Stimulated activated CD4-positive, alpha-beta T cell treated with anti-CD3 and anti-CD28 coated beads, Interleukin-4, amount 100 ng/mL, for 24 hours (primary cell): ENCODE data around the gene PRICKLE3.

Experiments
- DNase-seq: peaks from one replicate; pipeline ENCODE4 v3.0.0-alpha.2; 2020

The PRICKLE3 gene

DNA sequence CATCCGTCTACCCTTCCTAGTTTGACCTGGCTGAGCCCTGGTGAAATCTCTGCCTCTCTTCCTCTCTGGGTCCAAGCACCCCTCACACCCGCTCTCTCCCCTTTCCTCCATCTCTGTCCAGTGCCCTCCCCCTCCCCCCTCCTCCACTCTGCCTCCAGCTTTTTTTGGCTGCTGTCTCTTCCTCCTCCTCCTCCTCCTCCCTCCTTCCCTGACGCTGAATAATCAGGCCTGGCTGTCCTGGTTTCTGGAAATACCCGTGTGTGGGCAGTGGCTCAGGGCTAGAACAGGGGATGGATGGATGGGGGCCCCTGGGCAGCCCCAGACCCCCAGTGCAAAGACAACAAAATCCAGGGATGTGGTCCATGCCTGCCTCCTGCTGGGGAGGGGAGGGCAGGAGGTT lies 18.5 kb upstream of the PRICKLE3 start:
- no peak for DNase-seq

DNA sequence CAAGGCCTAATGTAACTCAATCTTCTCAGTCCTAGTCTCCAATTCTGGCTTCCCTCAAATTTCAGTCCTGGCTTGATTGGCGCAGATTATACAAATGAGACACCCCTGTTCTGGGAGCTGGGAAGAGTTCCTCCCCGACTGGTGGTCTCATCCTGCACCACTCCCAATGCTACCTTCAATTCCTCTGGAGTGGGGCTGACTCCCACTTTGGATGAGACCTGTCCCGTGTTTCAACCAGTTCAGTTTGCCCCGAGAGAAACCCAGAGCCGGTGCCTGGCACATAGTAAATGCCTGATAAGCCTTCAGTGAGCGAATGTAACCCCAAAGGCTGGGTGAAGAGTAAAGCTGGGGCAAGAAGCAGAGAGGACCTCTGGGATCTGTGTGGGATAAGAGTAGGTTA lies 17.8 kb upstream of the PRICKLE3 start:
- DNase-seq = no peak

DNA sequence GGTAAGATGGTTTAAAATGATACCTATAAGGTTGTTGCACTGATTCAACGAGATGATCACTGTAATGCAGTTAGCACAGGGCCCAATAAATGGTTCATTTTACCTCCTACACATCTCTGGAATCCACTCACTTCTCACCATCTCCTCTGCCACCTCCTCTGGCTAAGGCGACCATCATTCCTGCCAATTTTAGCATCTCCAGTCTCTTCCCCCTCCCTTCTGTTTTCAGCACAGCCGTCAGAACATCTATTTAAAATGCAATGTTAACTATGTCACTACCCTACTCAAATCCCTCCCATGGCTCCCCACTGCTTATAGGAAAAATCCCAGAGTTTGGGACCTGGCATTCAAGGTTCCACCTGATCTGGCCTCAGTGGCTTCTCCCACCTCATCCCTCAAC lies 17.4 kb upstream of the PRICKLE3 start:
- DNase-seq = no peak

DNA sequence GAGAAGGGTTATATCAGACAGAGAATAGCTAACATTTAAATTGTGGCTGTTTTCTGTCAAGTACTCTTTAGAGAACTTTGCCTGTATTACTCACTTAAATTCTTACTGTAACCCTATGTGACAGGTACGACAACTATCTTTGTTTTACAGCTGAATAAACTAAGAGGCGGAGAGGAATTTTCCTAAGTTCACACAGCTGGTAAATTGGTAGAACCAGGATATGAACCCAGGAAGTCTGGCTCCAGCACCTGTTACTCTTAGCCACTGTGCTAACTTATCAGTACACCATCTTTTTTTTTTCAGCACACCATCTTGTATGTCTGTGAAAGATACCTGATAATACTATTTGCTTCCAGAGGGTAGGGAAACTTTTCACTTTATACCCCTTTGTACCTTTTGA lies 15.8 kb upstream of the PRICKLE3 start:
- DNase-seq = no peak

DNA sequence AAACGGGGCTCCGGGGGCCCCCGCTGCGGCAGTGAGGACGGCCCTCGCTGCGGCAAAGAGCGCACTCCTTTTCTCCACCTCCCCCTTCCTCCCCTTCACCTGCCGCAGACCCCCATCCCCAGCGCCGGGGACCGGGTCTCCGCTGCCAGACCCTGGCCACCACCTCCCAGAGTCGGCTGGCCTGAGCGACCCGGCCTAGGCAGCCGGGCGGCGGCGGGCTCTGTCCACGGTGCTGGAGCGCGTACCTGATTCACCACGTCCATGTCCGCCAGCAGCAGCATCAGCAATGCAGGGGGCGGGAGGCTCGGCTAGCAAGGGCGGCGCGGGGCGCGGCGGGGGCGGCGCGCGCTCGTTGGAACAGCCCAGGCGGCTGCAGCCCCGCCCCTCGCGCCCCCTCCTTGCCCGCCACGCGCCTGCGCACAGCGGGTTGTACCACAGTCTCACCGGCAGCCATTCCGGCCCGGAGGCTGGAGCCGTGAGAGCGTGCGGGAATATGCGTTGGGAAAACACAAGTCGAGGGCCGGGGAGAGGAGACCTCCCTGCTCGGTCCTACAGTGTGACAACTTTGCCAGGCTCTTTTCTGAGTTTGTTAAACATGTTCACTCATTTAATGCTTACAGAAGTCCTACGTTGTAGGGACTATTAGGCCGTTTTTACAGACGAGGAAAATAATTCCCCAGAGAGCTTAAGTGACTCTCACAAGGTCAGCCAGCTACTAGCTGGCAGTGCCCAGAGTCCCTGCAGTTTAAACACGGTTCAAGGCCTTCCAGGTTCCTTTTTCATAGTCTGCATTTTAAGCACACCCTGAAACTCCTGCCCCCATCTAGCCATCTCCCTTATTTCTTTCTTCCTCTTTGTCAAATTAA lies 14.0 kb upstream of the PRICKLE3 start, which contains the start of gene SYP:
SYP (minus strand) TSS at position 288 of the 866 bp plus-strand sequence; CDS start at position 281, 7 bp downstream.
- peak; percentile 88 for DNase-seq

DNA sequence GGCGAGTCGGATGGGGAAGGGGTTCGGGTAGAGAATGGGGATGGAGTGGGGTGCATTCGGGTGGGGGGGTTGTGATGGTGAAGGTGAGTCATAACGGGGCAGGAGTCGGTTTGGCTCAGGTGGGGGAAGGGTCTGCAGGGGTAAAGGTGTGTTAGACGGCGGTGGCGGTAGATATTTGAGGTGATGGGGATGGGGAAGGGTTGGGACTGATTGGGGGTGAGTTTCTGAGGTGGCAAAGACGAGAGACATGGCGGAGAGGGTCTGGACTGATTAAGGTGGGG lies 13.1 kb upstream of the PRICKLE3 start:
- DNase-seq = no peak

DNA sequence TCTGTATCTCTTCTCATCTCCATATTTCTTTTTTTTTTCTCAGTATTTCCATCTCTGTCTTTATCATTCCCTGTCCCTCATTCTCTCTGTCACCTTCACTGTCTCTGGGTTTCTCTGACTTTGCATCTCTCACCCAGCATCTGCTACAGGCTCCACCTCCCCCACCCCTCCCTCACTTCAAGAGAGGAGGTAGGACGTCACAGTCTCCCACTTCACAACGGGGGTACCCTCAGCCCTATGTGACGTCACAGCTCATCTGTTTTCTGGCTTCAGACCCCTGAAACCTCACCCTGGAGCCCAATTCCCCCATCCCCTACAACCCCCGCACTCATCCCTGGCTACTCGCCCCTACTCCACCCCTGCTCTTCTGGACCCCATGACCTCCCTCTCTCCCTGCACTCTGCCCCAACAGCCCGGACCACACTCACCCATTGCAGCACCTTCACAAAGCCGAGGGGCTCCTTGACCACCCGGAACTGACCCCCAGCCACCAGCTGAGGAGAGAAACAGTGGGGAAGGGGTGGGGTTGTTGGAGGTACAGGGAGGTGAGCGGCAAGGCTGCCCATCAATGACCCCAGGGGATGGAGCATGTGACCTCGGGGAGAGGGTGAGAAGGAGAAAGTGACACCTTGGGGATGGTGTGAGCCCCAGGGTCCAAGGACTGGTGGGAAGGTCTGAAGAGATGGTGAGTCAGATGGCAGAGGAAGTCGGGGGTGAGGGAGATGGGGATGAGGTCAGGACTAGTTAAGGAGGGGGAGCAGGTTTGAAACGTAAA lies 12.6 kb upstream of the PRICKLE3 start:
- no peak for DNase-seq

DNA sequence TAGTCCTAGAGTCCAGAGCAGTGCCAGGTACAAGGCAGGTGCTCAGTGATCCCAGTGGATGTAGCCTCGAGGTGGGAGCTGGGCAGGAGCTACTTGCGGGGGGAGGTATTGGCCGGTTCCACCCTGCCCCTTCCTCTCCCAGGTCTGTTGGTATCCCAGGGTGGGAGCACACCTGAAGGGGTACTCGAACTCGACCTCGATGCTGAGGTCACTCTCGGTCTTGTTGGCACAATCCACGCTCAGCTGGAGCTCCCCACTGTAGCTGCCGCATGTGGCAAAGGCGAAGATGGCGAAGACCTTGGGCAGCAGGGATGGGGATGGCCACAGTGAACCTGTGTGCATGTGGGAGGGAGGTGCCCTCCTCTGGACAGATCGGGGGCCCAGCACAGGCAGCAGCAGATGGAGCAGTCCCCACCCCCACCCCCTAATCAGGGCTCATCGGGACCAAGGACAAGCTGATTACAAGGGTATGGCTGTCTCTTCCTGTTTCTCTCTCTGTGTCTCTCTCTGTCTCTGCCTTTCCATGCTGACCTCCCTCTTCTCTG lies 11.4 kb upstream of the PRICKLE3 start:
- DNase-seq = no peak

DNA sequence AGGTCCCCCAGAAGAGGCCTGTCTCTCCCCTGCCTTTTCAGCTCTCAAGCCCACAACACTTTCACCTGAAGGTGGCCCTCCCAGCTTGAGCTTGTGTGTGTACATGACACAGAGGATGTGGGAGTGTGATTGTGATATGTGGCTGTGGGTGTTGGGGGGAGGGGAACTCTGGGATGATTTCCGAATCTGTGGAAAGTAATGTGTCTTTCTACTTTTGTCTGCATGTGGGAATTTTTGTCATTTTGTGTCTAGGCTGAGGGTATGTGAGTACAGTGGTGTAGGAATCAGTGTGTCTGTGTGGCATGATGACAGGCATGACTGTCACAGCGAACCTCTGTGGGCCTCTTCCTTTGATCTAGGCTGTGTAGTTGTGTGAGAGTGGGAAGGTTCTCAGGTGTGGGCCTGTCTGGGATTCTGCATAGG lies 7.4 kb upstream of the PRICKLE3 start:
- DNase-seq = no peak

DNA sequence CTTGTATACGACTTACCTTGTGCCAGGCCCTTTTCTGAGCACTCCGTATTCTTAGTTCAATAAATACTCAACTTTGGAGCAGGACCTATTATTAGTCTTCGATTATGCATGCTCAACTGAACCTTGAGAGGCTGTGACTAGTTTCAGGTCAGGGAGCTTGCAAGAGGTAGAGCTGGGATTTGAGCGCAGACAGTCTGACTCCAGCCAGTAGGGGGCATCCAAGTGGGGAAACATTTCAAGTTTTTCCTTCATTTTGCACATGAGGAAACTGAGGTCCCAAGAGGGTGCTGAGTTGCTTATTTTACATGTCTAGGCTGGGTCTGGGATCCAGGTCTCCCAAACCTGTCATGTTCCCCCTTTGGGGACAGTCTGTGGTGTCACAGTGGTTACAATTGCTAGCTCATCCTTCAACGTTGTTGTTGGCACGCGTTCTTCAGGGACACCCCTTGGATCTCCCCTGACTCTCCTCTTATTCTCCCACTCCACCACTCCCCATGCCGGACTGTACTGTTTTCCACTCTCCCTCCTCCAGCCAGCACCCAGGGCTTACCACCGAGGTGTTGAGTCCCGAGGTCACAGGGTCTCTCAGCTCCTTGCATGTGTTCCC lies 6.7 kb upstream of the PRICKLE3 start:
- DNase-seq = peak; percentile 44

DNA sequence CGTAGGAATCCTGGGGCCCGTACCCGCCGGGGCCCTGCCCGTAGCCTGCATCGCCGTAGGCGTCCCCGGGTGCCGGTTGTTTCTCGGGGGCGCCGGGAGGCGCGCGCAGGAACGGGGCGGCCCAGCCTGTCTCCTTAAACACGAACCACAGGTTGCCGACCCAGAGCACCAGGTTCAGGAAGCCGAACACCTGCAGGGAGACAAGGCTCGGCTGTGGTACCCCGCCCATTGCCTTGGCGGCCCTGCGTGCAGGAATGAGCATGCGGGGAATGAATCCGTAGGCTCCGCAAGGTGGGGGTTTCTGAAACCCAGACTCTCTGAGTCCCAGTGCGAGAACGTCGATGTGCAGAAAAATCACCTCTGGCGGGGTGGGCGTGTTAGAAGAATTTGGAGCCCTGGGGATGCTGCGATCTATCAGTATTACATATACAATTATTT lies 5.4 kb upstream of the PRICKLE3 start:
- DNase-seq = peak; percentile 40

DNA sequence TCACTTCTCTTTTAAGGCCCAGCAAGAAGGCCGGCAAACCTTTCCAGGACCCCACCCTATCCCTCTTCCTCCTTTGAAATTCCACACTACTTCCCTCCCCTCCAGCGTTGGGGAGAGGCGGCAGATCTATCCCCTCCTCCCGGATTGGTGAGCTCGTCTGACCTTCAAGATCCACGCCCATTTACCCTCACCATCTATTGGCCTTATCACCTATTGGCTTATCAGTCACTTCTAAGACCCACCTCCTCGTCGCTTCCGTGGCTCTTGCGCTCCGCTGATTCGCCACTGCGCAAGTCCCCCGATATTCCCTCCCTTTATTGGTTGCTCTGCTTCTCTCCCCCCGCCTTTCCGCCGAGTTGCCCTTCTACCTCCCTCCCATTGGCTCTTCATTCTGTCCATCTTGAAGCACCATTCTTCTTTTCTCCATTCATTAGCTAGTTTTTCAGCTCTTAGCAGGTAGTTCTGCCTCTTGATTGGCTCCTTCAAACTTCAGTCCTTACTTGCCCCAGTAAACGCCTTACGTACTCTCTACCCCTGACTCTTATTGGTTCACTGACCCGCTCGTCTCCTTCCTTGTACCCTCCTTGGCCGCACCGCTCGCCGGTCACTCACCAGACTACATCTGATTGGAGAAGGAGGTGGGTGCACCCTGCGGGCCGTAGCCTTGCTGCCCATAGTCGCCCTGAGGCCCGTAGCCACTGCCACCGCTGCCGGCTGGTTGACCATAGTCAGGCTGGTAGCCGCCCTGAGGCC lies 4.8 kb upstream of the PRICKLE3 start:
- DNase-seq = peak; percentile 87

DNA sequence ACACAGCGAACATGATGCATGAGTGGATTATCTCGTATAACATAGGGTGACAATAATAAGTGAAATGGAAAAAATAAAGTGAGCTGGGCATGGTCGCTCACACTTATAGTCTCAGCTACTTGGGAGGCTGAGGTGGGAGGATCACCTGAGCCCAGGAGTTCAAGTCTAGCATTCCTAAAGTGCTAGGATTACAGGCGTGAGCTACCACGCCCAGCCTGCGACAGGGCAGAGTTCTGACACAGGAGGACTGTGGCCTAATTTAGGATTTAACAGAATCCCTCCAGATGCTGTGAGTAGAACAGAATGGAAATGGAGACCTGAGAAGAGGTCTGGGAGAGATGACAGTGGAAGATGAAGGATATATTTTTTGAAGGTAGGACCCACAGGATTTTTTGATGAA lies 3.4 kb upstream of the PRICKLE3 start:
- DNase-seq = no peak

DNA sequence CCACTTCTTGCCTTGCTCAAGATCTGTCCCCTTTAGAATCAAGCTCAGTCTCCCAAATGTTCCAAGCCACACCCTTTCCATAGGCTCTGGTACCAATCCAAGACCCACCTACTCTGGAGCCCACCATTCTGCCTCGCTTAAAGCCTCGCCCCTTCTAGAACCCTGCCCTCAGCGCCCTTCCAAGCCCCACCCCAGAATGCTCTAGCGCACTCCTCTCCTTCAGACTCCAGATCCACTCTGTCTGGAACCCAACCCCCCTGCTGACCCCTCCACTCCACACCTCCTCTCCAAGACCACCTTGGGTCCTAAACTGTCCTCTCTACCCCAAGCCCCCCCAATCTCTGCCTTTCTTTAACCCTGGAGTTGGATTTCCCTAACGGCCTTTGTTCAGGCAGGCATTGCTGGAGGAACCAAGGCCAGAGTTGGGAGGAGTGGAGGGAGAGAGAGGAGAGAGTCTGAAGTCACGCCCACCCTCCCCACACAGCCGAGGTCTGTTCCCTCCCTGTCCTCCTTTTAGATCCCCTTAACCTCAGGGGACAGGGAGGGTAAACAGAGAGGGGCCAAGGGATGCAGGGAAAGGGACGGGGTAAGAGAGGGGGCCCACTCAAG lies 2.4 kb upstream of the PRICKLE3 start:
- no peak for DNase-seq

DNA sequence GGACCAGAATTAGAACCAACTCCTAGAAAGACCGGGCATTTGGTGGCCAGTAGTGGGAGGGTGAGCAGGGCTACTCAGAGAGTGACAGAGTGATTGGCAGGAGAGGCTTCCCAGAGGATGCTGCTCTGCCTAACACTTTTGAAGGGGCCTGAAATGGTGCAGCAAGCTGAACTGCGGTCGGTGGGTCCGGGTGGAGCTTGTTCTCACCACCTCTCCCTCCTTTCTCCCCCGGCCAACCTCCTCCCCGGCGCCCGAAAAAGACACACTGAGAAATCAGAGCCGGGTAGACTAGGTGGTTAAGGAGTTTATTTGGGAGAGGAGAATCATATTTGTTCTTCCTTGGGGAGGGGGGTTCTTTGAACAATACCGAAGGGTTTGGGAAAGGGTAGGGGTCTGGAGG lies 1.4 kb upstream of the PRICKLE3 start:
- DNase-seq = no peak

DNA sequence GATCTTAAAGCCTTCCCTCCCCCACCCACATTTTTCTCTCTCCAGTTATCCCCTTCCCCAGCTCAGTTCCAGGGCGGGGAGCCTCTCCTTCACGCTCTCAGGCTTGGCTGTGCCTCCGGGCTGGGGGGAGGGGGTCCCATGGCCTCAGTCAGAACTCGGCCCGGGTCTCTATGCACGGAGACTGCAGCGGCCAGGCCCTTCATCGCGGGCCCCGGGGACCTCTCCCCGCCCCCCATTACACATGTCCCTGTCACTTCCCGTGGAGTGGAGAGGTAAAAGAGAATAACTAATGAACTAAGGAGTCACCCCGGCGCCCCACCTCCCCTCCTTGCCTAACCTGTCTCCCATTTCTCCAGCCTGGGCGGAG lies 838 bp upstream of the PRICKLE3 start:
- DNase-seq = no peak

DNA sequence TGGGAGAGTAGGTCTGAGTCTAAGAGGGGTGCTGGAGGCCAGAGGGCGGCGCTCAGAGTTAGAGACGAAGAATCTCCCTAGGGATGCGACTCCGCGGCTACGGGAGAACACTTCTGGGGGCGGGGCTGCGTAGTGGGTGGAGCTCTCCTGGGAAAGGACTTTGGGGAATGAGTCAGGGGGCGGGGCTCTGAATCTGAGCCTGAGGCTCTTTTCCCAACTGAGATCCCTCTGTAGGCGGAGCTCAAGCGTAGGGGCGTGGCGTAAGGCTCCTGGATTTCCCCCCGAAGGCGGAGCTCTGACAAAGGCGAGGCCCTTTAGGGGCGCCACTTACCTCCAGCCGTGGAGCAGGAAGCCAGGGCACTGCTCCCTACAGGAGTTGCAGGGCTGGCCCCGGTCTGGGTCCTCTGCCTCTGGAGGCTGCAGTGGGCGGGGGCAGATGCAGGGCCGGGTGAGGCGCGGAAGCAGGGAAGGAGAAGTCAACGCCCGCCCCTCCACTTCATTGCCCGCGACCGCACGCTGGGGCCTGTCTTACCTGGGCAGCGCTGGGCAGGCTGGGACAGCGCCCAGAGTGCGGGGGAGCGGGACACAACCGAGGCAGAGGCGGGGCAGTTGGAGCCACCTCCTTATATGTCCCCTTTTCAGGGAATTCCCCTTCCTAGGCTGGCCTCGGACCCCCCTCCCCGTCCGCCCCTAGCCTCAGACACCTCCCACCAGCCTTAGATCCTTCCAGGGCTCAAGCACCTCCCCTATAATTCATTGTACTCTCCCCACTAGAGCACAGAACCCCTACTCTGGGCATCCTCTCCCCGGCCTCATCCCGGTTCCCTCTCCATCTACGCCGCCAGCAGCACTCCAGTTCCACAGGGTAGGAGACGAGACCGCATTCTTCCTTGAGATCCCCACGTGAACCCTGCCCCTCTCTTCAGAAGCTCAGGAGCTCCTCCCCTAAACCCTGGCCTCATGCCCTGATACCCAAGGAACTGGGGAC lies 1.6 kb downstream of the PRICKLE3 start:
- DNase-seq = peak; percentile 24

DNA sequence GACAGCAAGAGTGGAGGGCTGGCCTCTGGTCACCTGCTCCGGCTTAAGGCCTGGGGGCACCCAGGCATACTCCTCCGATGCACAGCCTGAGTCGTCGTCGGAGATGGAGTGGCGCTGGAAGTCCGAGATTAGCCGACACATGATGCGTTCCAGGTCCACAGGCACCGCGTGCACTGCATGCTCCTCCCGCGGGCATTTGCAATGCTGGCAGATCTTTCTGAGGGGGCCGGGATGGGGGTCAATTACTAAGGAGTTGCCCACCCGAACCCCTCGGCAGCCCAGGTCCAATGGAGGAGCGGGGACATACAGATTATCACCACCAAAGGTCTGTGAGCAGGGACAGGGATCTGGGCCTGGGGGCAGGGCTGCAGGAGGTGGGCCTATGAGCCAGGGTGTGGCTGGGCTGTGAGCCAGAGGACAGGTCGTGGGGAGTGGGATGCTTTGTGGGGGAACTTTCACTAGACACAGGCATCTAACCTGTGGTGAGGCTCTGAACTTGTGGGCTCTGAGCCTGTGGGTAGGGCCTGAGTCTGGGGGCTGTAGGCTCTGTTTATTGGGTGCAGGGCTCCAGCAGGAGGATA lies 2.4 kb downstream of the PRICKLE3 start:
- DNase-seq = no peak

DNA sequence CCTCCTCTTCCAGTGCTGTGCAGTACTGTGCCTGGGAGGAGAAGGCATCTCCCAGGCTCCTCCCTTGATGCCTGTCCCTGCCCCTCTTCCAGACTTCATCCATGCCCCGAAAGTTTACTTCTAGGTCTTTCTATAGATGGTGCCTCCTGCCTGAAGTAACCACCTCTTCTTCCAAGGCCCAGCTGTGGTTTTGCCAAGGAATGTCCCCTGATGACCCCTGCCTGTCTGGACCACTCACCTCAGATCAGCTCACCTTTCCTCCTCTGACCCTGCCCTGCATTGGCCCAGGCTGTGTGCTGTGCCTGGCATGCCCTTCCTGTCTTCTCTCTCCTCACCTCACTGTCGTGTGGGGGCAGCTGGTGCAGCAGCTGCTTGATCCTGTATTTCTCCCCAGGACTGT lies 6.8 kb downstream of the PRICKLE3 start:
- no peak for DNase-seq

DNA sequence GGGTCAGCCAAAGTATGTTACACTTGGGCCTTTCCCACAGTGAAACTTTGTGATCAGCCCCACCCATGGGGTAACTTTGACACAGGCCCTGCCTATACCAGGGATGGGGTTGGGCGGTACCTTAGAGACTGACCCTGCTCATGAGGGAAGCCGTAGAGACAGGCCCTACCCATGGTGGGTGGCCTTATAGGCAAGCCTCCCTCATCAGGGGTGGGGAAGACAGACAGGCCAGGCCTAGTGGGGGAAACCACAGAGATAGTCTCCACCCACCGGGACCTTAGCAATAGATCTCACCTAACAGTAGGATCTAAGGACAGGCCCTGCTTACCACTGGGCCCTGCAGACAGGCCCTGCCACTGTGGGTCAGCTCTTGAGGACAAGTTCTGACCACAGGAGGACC lies 7.6 kb downstream of the PRICKLE3 start:
- no peak for DNase-seq
